Right cardiac atrium (tissue), 5 donors: Measurements from ENCODE around the gene TOX2. TPM values are rescaled to one million over a fixed set of nuclear protein-coding genes. Genes with fewer than 3 reads are reported as not detected.

Source experiments
- ATAC-seq, 2 donors: fragments of 200-7000 bp; cut with Tn5 transposase; one replicate each; pipeline versions ENCODE4 v1.8.0 to v1.9.1; 2020; ENCODE audit warnings: moderate library complexity in 2 of 2, mild to moderate bottlenecking in 1 of 2
- DNase-seq, 3 donors: peaks; one replicate each; pipeline ENCODE4 v3.0.0-alpha.2; 2020
- H3K27ac ChIP-seq: one replicate; pipeline ENCODE4 v1.5.1; 2013; ENCODE audit warnings: mild to moderate bottlenecking, low read length, control low read depth, moderate library complexity
- H3K27me3 ChIP-seq: one replicate; pipeline ENCODE4 v1.6.1; 2013; ENCODE audit not compliant: control insufficient read depth, insufficient read depth
- H3K4me1 ChIP-seq: one replicate; pipeline ENCODE4 v1.6.1; 2013; ENCODE audit warnings: low read length; ENCODE audit not compliant: control insufficient read depth, insufficient read depth
- H3K4me3 ChIP-seq: one replicate; pipeline ENCODE4 v1.5.1; 2013; ENCODE audit warnings: low read length, control low read depth
- H3K9me3 ChIP-seq: one replicate; pipeline ENCODE4 v1.6.1; 2013; ENCODE audit warnings: low read length; ENCODE audit not compliant: control insufficient read depth
- WGBS: extraction: QIAGEN DNeasy Blood & Tissue Kit; methylation state at CpG from one replicate; pipeline ENCODE4 v1.1.7; 2013; 5-methylcytosine and 5-hydroxymethylcytosine counted together
- intact Hi-C, 4 donors: fragments of 100-400 bp; cut with DNase I; formaldehyde crosslinking; loops; one replicate each; pipeline versions ENCODE4 v1.11.0 to v1.14.0; 2022 to 2023
- long read RNA-seq, 4 donors: library from polyadenylated mRNA; unstranded; transcript quantifications; one replicate each; pipeline ENCODE4 v2.0.0, GENCODE V29; 2020 to 2021
- polyA plus RNA-seq: library from polyadenylated mRNA; stranded (reverse); fragments of 200-250 nt; gene quantifications from one replicate; pipeline ENCODE4 v1.2.3, GENCODE V29; 2013
- total RNA-seq, 4 donors: library from RNA; stranded (reverse); fragmentation: NEBNext Ultra II Directional; extraction: Animal tissue kit (Norgen Biotek cat#: 25700); gene quantifications; one replicate each; pipeline ENCODE4 v1.2.1, GENCODE V29; 2021
- donor health status: healthy with polysubstance abuse.
- donor health status: DM: no; HTN: yes; CAD: no.
- donor health status: DM: no; HTN: no; CAD: no.
- donor health status: DM: no; HTN: yes; CAD: no; lungs with severe emphysema.
- donor health status: DM: yes; HTN: yes; CAD: no.

TOX2 gene, protein sequence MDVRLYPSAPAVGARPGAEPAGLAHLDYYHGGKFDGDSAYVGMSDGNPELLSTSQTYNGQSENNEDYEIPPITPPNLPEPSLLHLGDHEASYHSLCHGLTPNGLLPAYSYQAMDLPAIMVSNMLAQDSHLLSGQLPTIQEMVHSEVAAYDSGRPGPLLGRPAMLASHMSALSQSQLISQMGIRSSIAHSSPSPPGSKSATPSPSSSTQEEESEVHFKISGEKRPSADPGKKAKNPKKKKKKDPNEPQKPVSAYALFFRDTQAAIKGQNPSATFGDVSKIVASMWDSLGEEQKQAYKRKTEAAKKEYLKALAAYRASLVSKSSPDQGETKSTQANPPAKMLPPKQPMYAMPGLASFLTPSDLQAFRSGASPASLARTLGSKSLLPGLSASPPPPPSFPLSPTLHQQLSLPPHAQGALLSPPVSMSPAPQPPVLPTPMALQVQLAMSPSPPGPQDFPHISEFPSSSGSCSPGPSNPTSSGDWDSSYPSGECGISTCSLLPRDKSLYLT
- total RNA-seq (1 to 10 TPM in 3 of 4 donors, under 1 TPM in 1; 0.99 to 3.0 (median 1.3) TPM), polyA plus RNA-seq (1.9 TPM)
- long read RNA-seq, donor 1, partial matches to known transcripts, result 0 of 3 reads
- long read RNA-seq, donor 1, other reads (novel, unspliced or antisense), result 2 of 3 reads
- long read RNA-seq, donor 2, result 0 reads
- long read RNA-seq, donor 3, partial matches to known transcripts, result 0 of 1 reads
- long read RNA-seq, donor 3, other reads (novel, unspliced or antisense), result 1 of 1 reads
- long read RNA-seq, donor 4, partial matches to known transcripts, result 0 of 4 reads
- long read RNA-seq, donor 4, other reads (novel, unspliced or antisense), result 0 of 4 reads

- DNase-seq, result peak in 2 of 3 donors; percentile 23 to 72
- peak within 1 kb of the TSS; percentile 43 for H3K4me3 ChIP-seq
- no peaks in the 10 kb centered on the region for H3K9me3 ChIP-seq
- ATAC-seq, result peak; percentile 48 to 63
- no peak within 1 kb of the TSS for H3K27ac ChIP-seq
- no peaks in the 10 kb centered on the region for H3K4me1 ChIP-seq
- intact Hi-C loops, result no loop called here
- 2% methylated on average over 111 of the region's 111 CpGs for WGBS
- no peaks in the 10 kb centered on the region for H3K27me3 ChIP-seq
Observed at GRCh38 chr20:43914311-43915210, at the start of gene TOX2. TSS of gene TOX2 (plus strand) at chr20:43914852. CDS start at chr20:43914892, 40 bp downstream.

DNA sequence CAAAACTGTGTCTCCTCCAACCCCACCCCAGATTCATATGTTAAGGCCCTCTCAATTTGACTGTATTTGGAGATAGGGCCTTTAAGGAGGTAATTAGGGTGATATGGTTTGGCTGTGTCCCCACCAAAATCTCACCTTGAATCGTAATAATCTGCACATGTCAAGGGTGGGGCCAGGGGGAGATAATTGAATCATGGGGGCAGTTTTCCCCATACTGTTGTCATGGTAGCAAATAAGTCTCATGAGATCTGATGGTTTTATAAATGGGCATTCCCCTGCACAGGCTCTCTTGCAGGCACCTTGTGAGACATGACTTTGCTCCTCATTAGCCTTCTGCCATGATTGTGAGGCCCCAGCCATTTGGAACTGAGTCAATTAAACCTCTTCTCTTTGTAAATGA is 46.6 kb upstream of the TOX2 start:
- Histone ChIP-seq H3K27me3 (no peaks in the 10 kb centered on the region), H3K9me3 (peaks cover 2% of the 10 kb centered on the region), H3K4me1 (no peaks in the 10 kb centered on the region), H3K4me3 (no peak overlapping the region), H3K27ac (no peak overlapping the region)
- no peak for ATAC-seq
- no peak for DNase-seq
- intact Hi-C loops, result no loop called here
- 86% methylated on average over 1 of the region's 1 CpG for WGBS

- intact Hi-C loops, result no loop called here
- H3K27ac ChIP-seq, result no peak overlapping the region
- no peaks in the 10 kb centered on the region for H3K4me1 ChIP-seq
- H3K9me3 ChIP-seq, result peaks cover 2% of the 10 kb centered on the region
- no peak for DNase-seq
- H3K27me3 ChIP-seq, result no peaks in the 10 kb centered on the region
- no peak overlapping the region for H3K4me3 ChIP-seq
- ATAC-seq, result no peak
Observed at GRCh38 chr20:43870484-43870883, 44.2 kb upstream of the TOX2 start.

DNA sequence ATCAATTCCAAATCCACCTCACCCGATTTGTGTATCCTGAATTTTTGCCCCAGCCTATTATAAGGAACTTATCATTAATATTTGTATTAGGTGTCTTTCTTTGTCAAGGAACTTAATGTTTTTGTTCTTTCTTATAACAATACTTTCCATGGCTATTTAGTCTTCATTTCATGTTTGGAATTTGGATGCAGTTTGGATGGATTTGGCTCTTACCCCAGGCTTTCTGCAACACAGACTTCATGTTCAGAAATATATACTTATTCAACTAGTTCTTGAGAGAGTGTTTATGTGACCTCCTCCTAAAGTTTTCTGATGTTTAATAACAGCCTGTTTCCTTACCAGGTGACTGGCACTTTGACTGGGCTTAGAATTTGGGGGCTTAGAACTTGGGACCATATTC is 35.9 kb upstream of the TOX2 start:
- ATAC-seq (no peak), DNase-seq (no peak)
- no peaks in the 10 kb centered on the region for H3K4me1 ChIP-seq
- H3K27me3 ChIP-seq, result no peaks in the 10 kb centered on the region
- no peaks in the 10 kb centered on the region for H3K9me3 ChIP-seq
- H3K27ac ChIP-seq, result no peak overlapping the region
- intact Hi-C loops, result no loop called here
- 84% methylated on average over 1 of the region's 1 CpG for WGBS
- H3K4me3 ChIP-seq, result no peak overlapping the region

DNA sequence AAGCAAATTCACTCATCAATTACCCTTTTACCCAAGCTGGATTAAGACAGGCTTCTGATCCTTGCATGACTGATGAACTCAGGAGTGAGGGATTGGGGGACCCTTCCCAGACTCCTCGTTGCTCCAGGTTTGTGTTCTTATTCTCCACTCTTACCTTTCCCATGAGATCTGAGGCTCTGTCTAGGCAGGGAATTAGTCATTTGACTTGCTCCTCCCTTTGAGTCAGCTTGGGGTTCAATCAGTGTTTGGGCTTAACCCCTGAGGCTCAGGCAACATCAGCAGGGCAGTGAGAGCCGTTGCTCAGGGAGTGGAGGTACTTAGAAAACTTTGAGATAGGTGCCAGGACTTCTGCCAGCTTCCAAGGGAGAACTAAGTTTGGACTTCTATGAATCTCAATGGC is 20.7 kb upstream of the TOX2 start:
- no peak for ATAC-seq
- intact Hi-C loops, result no loop called here
- Histone ChIP-seq H3K9me3 (peaks cover 3% of the 10 kb centered on the region), H3K27ac (no peak overlapping the region), H3K4me1 (no peaks in the 10 kb centered on the region), H3K4me3 (no peak overlapping the region), H3K27me3 (no peaks in the 10 kb centered on the region)
- WGBS, result 43% methylated on average over 2 of the region's 2 CpGs
- no peak for DNase-seq

GRCh38 chr20:43894491-43894890 is 20.2 kb upstream of the TOX2 start:
- no peak overlapping the region for H3K27ac ChIP-seq
- ATAC-seq (no peak), DNase-seq (no peak)
- intact Hi-C loops, result no loop called here
- H3K4me1 ChIP-seq, result peaks cover 1% of the 10 kb centered on the region
- peaks cover 3% of the 10 kb centered on the region for H3K9me3 ChIP-seq
- H3K27me3 ChIP-seq, result no peaks in the 10 kb centered on the region
- no peak overlapping the region for H3K4me3 ChIP-seq
- 30% methylated on average over 4 of the region's 4 CpGs for WGBS

DNA sequence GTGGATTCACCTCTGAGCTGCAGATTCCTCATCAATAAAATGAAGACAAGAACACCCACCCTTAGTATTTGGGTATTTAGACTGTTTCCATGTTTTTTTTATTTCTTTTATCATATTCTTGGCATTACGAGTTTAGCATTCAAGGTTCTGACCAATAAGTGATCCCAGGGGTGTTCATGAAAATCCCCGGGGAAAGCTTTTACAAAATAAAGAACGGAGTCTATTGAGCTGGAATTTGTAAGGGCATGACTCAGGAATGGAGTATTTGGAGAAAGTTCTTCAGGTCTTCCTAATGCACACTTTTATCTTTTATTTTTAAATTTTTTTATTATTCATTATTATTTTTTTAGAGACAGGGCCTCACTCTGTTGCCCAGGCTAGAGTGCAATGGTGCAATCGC is 19.4 kb upstream of the TOX2 start:
- H3K27ac ChIP-seq, result no peak overlapping the region

GRCh38 chr20:43899274-43900120 is 15.2 kb upstream of the TOX2 start:
- Histone ChIP-seq H3K4me3 (no peak overlapping the region), H3K4me1 (peaks cover 2% of the 10 kb centered on the region), H3K27ac (no peak overlapping the region), H3K27me3 (no peaks in the 10 kb centered on the region), H3K9me3 (no peaks in the 10 kb centered on the region)
- ATAC-seq (no peak), DNase-seq (peak in 1 of 3 donors; percentile 32)
- 62% methylated on average over 10 of the region's 10 CpGs for WGBS
- intact Hi-C loops, result no loop called here

More for the DNA sequence above, 19.4 kb upstream of the TOX2 start:
- H3K9me3 ChIP-seq, result peaks cover 3% of the 10 kb centered on the region
- H3K4me1 ChIP-seq, result peaks cover 2% of the 10 kb centered on the region
- H3K27me3 ChIP-seq, result no peaks in the 10 kb centered on the region
- no peak for DNase-seq
- no peak for ATAC-seq
- H3K4me3 ChIP-seq, result no peak overlapping the region
- WGBS, result 79% methylated on average over 4 of the region's 4 CpGs
- intact Hi-C loops, result no loop called here

DNA sequence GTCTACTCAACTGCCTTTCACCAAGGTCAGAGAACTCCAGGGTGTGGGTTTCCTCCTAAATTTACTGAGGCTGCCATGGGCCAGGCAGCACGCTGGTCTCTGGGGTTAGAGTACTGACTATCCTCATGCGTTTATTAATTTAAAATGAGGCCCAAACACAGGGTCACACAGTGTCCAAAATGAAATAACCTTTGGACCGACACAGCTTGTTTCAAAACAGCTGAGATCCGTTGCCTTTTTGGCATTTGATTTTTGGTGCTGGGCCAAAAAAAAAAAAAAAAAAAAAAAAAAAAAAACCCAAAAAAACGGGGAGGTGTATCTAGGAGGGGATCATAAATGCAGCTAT is 14.6 kb upstream of the TOX2 start:
- intact Hi-C loops, result no loop called here
- Histone ChIP-seq H3K9me3 (no peaks in the 10 kb centered on the region), H3K27ac (no peak overlapping the region), H3K27me3 (no peaks in the 10 kb centered on the region), H3K4me3 (no peak overlapping the region), H3K4me1 (peaks cover 2% of the 10 kb centered on the region)
- DNase-seq (peak in 1 of 3 donors; percentile 58), ATAC-seq (peak; percentile 64 to 80)
- WGBS, result 24% methylated on average over 5 of the region's 5 CpGs

DNA sequence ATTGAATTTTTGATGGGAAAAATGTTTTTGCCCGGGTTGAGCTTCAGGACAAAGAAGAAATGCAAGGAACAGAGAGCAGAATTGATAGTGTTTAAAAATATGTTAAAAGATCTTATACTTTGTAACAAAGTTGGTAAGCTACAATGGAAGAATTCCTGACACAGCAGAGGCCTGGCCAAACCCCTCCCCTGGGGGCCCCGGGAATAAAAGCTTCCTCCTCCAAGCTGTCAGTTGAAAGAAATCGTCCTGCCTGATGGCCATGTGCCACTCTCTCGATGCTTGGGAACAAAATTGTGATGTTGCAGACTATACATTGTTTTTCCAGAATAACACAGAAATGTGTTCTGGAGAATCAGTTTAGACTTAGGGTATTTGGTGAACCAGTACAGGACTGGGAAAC is 14.2 kb upstream of the TOX2 start:
- H3K4me1 ChIP-seq, result peaks cover 2% of the 10 kb centered on the region

More for the DNA sequence above, 14.2 kb upstream of the TOX2 start:
- Histone ChIP-seq H3K4me3 (no peak overlapping the region), H3K27ac (no peak overlapping the region), H3K27me3 (no peaks in the 10 kb centered on the region), H3K9me3 (no peaks in the 10 kb centered on the region)
- WGBS, result 22% methylated on average over 4 of the region's 4 CpGs
- intact Hi-C loops, result no loop called here
- DNase-seq, result peak; percentile 32 to 67 (median 57)
- ATAC-seq, result peak in 1 of 2 donors; percentile 45
